GM19395 (cell line): ENCODE measurements around the gene ADAMTS3.

ENCODE experiments used
- ATAC-seq: cut with Tn5 transposase; IDR thresholded peaks from one replicate; pipeline ENCODE4 v1.9.1; 2021; ENCODE audit warnings: mild to moderate bottlenecking, moderate library complexity; ENCODE audit not compliant: unreplicated experiment

Gene ADAMTS3

GRCh38 chr4:72357908-72358307, 211.1 kb downstream of the ADAMTS3 start:
- no peak for ATAC-seq

GRCh38 chr4:72352711-72353110, 216.3 kb downstream of the ADAMTS3 start:
- ATAC-seq = no peak

GRCh38 chr4:72351521-72351920, 217.5 kb downstream of the ADAMTS3 start:
- no peak for ATAC-seq

GRCh38 chr4:72348701-72349100, 220.3 kb downstream of the ADAMTS3 start:
- ATAC-seq = no peak

GRCh38 chr4:72344418-72344817, 224.6 kb downstream of the ADAMTS3 start:
- no peak for ATAC-seq

- ATAC-seq = no peak
Measured at GRCh38 chr4:72341432-72341820, 227.6 kb downstream of the ADAMTS3 start.

GRCh38 chr4:72340803-72341431, 228.1 kb downstream of the ADAMTS3 start:
- ATAC-seq = no peak

- ATAC-seq = no peak
Measured at GRCh38 chr4:72338060-72338459, 231.0 kb downstream of the ADAMTS3 start.

- ATAC-seq = no peak
Measured at GRCh38 chr4:72330381-72330780, 238.6 kb downstream of the ADAMTS3 start.

- no peak for ATAC-seq
Measured at GRCh38 chr4:72326692-72327632, 242.1 kb downstream of the ADAMTS3 start.

- ATAC-seq = no peak
Measured at GRCh38 chr4:72325215-72325614, 243.8 kb downstream of the ADAMTS3 start.

GRCh38 chr4:72323227-72323626, 245.8 kb downstream of the ADAMTS3 start:
- ATAC-seq = no peak

- no peak for ATAC-seq
Measured at GRCh38 chr4:72320223-72320948, 248.6 kb downstream of the ADAMTS3 start.

GRCh38 chr4:72319601-72320021, 249.4 kb downstream of the ADAMTS3 start:
- ATAC-seq = no peak

- ATAC-seq = no peak
Measured at GRCh38 chr4:72318421-72319170, 250.4 kb downstream of the ADAMTS3 start.

- ATAC-seq = no peak
Measured at GRCh38 chr4:72314869-72315268, 254.2 kb downstream of the ADAMTS3 start.

- ATAC-seq = no peak
Measured at GRCh38 chr4:72313121-72313520, 255.9 kb downstream of the ADAMTS3 start.

- ATAC-seq = no peak
Measured at GRCh38 chr4:72312032-72312650, 256.9 kb downstream of the ADAMTS3 start.

- ATAC-seq = no peak
Measured at GRCh38 chr4:72311291-72311690, 257.7 kb downstream of the ADAMTS3 start.

GRCh38 chr4:72305620-72306019, 263.4 kb downstream of the ADAMTS3 start:
- ATAC-seq = no peak
